MM.1S (cell line): ENCODE measurements around the gene VPS9D1.
"Not testable (repeated sequence)": the region's sequence is repeated elsewhere in the genome, so short reads cannot be mapped to it uniquely, and the experiment has no call there.

Experiments used
- EZH2 ChIP-seq: fragments of 300-600 bp; sonication (generic); optimal IDR thresholded peaks from 2 replicates; pipeline ENCODE3; 2017; ENCODE audit warnings: low read depth, mild to moderate bottlenecking, antibody characterized with exemption, low read length, mixed read lengths
- EZH2phosphoT487 ChIP-seq: fragments of 300-600 bp; sonication (generic); IDR thresholded peaks from 2 replicates; pipeline ENCODE4 v1.6.1; 2018; ENCODE audit warnings: antibody characterized with exemption, low read length
- TF ChIP-seq, protein P1 (sequence below): fragments of 300-600 bp; sonication (generic); IDR thresholded peaks from 2 replicates; pipeline ENCODE4 v1.5.1; 2016; ENCODE audit warnings: antibody characterized with exemption, low read length, mixed read lengths

DNA sequence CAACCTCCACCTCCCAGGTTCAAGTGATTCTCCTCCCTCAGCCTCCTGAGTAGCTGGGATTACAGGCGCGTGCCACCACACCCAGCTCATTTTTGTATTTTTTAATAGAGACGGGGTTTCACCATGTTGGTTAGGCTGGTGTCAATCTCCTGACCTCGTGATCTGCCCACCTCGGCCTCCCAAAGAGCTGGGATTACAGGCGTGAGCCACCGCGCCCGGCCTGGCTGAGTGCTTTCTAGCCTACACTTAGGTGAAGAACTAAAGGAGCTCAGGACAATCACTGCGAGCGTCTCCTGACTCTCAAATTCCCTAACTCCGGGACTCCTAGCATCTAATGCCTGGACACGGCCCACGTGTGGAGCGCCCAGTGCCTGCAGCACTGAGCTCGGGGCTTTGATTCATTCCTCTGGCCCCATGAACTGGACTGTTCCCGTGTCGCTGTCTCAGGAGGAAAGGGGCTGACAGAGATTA lies 21.0 kb downstream of the VPS9D1 start:
- TF ChIP-seq, protein P1, sequence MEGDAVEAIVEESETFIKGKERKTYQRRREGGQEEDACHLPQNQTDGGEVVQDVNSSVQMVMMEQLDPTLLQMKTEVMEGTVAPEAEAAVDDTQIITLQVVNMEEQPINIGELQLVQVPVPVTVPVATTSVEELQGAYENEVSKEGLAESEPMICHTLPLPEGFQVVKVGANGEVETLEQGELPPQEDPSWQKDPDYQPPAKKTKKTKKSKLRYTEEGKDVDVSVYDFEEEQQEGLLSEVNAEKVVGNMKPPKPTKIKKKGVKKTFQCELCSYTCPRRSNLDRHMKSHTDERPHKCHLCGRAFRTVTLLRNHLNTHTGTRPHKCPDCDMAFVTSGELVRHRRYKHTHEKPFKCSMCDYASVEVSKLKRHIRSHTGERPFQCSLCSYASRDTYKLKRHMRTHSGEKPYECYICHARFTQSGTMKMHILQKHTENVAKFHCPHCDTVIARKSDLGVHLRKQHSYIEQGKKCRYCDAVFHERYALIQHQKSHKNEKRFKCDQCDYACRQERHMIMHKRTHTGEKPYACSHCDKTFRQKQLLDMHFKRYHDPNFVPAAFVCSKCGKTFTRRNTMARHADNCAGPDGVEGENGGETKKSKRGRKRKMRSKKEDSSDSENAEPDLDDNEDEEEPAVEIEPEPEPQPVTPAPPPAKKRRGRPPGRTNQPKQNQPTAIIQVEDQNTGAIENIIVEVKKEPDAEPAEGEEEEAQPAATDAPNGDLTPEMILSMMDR = not testable (repeated sequence)
- TF ChIP-seq EZH2, EZH2phosphoT487: not testable (repeated sequence)
